ENCODE measurements around the gene BAD. TPM values are rescaled to one million over a fixed set of nuclear protein-coding genes. Genes with fewer than 3 reads are reported as not detected.

The BAD gene
- total RNA-seq, 2 donors from 2014 or later: 140 to 161 TPM

- H3K27me3 ChIP-seq (replicated peaks; ENCODE audit: insufficient read depth): no peaks in the 10 kb centered on the region
- no peak for TF ChIP-seq CTCF (IDR thresholded peaks at IDR 0.05)
- TF ChIP-seq POLR2AphosphoS5 (IDR thresholded peaks at IDR 0.05): no peak
- TF ChIP-seq POLR2A (IDR thresholded peaks at IDR 0.05): no peak
- H3K27ac ChIP-seq: no peak overlapping the region
- H3K4me3 ChIP-seq: no peak overlapping the region
- WGBS: 80% methylated on average over 10 of the region's 10 CpGs
- H3K4me1 ChIP-seq (replicated peaks): peaks cover 8% of the 10 kb centered on the region
- H3K36me3 ChIP-seq: peaks cover 0 to 7% of the 10 kb centered on the region in 2 donors
- DNase-seq (ENCODE audit: low spot score): no peak
- H3K9me3 ChIP-seq: no peaks in the 10 kb centered on the region
- intact Hi-C loops (cut with DNase I): no loop called here
Measured at GRCh38 chr11:64264371-64264852, 20.1 kb downstream of the BAD start.

GRCh38 chr11:64263947-64264317 lies 20.5 kb downstream of the BAD start:
- Histone ChIP-seq H3K27ac (no peak overlapping the region), H3K4me3 (no peak overlapping the region), H3K27me3 (replicated peaks; ENCODE audit: insufficient read depth) (no peaks in the 10 kb centered on the region), H3K4me1 (replicated peaks) (peaks cover 6% of the 10 kb centered on the region), H3K36me3 (peaks cover 0 to 11% of the 10 kb centered on the region in 2 donors), H3K9me3 (no peaks in the 10 kb centered on the region)
- intact Hi-C loops (cut with DNase I): no loop called here
- TF ChIP-seq POLR2A (IDR thresholded peaks at IDR 0.05) (no peak), CTCF (IDR thresholded peaks at IDR 0.05) (no peak), POLR2AphosphoS5 (IDR thresholded peaks at IDR 0.05) (no peak)
- no peak for DNase-seq (ENCODE audit: low spot score)
- WGBS: 90% methylated on average over 8 of the region's 8 CpGs

GRCh38 chr11:64263021-64263946 lies 21.2 kb downstream of the BAD start:
- Histone ChIP-seq H3K4me1 (replicated peaks) (no peaks in the 10 kb centered on the region), H3K36me3 (peaks cover 0 to 18% of the 10 kb centered on the region in 2 donors), H3K27me3 (replicated peaks; ENCODE audit: insufficient read depth) (no peaks in the 10 kb centered on the region), H3K9me3 (no peaks in the 10 kb centered on the region), H3K27ac (no peak overlapping the region), H3K4me3 (no peak overlapping the region)
- no peak for TF ChIP-seq POLR2AphosphoS5 (IDR thresholded peaks at IDR 0.05)
- no peak for TF ChIP-seq POLR2A (IDR thresholded peaks at IDR 0.05)
- TF ChIP-seq CTCF (IDR thresholded peaks at IDR 0.05): no peak
- no peak for DNase-seq (ENCODE audit: low spot score)
- 86% methylated on average over 29 of the region's 29 CpGs for WGBS
- intact Hi-C loops (cut with DNase I): no loop called here

- no peak overlapping the region for H3K4me3 ChIP-seq
- WGBS: 94% methylated on average over 40 of the region's 42 CpGs
- no peaks in the 10 kb centered on the region for H3K4me1 ChIP-seq (replicated peaks)
- no peaks in the 10 kb centered on the region for H3K9me3 ChIP-seq
- intact Hi-C loops (cut with DNase I): no loop called here
- no peak overlapping the region for H3K27ac ChIP-seq
- H3K27me3 ChIP-seq (replicated peaks; ENCODE audit: insufficient read depth): no peaks in the 10 kb centered on the region
- peaks cover 0 to 19% of the 10 kb centered on the region in 2 donors for H3K36me3 ChIP-seq
- no peak for DNase-seq (ENCODE audit: low spot score)
- TF ChIP-seq POLR2AphosphoS5 (IDR thresholded peaks at IDR 0.05) (no peak), POLR2A (IDR thresholded peaks at IDR 0.05) (no peak), CTCF (IDR thresholded peaks at IDR 0.05) (no peak)
Measured at GRCh38 chr11:64262271-64263002, 22.0 kb downstream of the BAD start.
